ENCODE data around the gene NMT1. TPM values are rescaled to one million over a fixed set of nuclear protein-coding genes. Genes with fewer than 3 reads are reported as not detected.

The NMT1 gene
- total and polyA plus RNA-seq, 10 donors: 37.5 to 108 (median 63.9) TPM

DNA sequence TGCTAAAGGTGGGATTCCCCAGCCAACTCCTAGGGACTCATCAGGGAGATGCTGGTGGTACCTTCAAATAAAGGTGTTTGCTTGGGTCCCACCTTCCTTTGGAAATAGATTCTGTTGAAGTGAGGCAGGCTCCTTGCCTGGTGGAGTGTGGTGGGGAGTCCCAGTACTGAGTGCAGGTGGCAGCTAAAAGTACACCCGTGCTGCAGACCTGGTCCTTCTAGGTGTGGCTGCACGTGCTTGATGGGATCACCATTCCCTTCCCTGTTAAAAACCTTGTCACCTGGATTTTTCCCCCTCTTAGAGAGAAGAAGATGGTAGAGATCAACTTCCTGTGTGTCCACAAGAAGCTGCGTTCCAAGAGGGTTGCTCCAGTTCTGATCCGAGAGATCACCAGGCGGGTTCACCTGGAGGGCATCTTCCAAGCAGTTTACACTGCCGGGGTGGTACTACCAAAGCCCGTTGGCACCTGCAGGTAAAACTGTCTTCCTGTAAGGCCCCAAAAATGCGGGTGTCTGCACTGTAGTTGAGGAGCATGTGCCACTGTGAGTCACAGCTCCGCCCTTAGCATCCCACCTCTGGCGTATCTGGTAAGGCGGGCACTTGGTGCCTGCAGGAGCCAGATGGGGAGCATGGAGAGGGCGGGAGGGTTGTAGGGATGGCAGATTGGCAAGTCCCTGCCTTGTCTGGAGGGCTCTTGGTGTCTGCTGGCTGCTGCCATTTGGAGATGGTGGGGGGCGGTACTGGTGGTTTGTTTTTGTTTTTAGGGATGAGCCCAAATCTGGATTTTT lies 37.2 kb downstream of the NMT1 start:
- H3K9me3 ChIP-seq: no peaks in the 10 kb centered on the region
- 90 to 95% (median 94%) methylated on average over 13 of the region's 13 CpGs for WGBS, 5 donors
- H3K27ac ChIP-seq: no peak overlapping the region
- H3K4me1 ChIP-seq: peaks cover 0 to 22% (median 5%) of the 10 kb centered on the region in 6 donors
- intact Hi-C loops (cut with DNase I; ENCODE audit: low total_unique reads): no loop called here
- no peaks in the 10 kb centered on the region for H3K27me3 ChIP-seq (replicated peaks in 1 of 7)
- H3K4me3 ChIP-seq: no peak overlapping the region
- TF ChIP-seq, protein P1, sequence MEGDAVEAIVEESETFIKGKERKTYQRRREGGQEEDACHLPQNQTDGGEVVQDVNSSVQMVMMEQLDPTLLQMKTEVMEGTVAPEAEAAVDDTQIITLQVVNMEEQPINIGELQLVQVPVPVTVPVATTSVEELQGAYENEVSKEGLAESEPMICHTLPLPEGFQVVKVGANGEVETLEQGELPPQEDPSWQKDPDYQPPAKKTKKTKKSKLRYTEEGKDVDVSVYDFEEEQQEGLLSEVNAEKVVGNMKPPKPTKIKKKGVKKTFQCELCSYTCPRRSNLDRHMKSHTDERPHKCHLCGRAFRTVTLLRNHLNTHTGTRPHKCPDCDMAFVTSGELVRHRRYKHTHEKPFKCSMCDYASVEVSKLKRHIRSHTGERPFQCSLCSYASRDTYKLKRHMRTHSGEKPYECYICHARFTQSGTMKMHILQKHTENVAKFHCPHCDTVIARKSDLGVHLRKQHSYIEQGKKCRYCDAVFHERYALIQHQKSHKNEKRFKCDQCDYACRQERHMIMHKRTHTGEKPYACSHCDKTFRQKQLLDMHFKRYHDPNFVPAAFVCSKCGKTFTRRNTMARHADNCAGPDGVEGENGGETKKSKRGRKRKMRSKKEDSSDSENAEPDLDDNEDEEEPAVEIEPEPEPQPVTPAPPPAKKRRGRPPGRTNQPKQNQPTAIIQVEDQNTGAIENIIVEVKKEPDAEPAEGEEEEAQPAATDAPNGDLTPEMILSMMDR (IDR thresholded peaks at IDR 0.05 in 8 of 11, conservative IDR thresholded peaks at IDR 0.05 in 3 of 11): no peak
- no peak for TF ChIP-seq POLR2A (IDR thresholded peaks at IDR 0.05)
- peak in 1 of 3 donors; percentile 12 for TF ChIP-seq POLR2AphosphoS5 (IDR thresholded peaks at IDR 0.05)
- peaks cover 5 to 100% (median 96%) of the 10 kb centered on the region in 6 donors for H3K36me3 ChIP-seq
- DNase-seq: no peak

DNA sequence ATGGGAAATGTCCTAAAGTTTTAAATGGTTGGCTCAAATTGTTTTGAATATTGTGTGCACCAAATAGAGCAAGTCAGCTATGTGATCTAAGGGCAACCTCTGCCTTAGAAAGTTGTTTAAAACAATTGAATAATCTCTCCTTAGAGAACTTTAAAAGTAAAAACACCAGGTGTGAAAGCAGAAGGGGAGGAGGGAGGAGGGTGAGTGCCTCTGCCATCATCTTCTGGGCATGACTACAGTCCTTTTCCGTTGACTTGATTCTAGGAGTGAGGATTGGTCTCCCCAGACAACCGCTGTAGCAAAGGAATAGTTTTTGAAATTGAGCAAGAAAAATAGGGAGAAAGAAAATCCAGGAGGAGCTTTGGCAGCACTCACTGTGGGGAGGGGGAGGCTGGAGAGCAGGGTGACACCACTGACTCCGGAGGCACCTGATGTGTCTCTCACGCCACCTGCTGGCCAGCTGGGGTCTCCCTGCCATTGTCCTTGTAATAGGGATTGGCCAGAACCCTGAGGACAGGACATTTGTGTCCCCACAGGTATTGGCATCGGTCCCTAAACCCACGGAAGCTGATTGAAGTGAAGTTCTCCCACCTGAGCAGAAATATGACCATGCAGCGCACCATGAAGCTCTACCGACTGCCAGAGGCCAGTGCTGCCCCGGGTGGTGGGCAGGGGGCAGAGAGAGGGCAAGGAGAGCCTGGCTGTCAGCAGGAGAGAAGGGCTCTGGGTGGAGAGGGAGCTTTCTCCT lies 37.9 kb downstream of the NMT1 start:
- Histone ChIP-seq H3K27ac (no peak overlapping the region), H3K4me3 (no peak overlapping the region), H3K36me3 (peaks cover 12 to 100% (median 96%) of the 10 kb centered on the region in 6 donors), H3K27me3 (replicated peaks in 1 of 7) (no peaks in the 10 kb centered on the region), H3K4me1 (peaks cover 0 to 15% (median 3%) of the 10 kb centered on the region in 6 donors), H3K9me3 (no peaks in the 10 kb centered on the region)
- TF ChIP-seq POLR2AphosphoS5 (IDR thresholded peaks at IDR 0.05): peak; percentile 15 to 56 (median 34)
- TF ChIP-seq POLR2A (IDR thresholded peaks at IDR 0.05): no peak
- TF ChIP-seq, protein P1 (IDR thresholded peaks at IDR 0.05 in 8 of 11, conservative IDR thresholded peaks at IDR 0.05 in 3 of 11): peak; percentile 52 to 92 (median 81)
- intact Hi-C loops (cut with DNase I; ENCODE audit: low total_unique reads): no loop called here
- DNase-seq: peak; percentile 93
- WGBS, 5 donors: 59 to 65% (median 64%) methylated on average over 9 of the region's 9 CpGs

DNA sequence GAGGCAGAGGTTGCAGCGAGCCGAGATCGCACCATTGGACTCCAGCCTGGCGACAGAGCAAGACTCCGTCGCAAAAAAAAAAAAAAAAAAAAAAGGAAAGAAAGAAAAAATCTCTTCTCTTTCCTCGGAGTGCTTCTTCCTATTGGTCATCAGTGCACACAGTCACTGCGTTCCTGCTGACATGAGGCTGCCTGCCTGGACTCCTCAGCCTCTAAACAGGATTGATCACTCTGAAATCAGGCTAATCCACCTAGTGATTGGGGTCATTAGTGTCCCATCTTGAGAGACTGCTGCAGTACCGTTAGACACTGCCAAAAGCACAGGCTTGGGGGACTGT lies 40.4 kb downstream of the NMT1 start:
- no peaks in the 10 kb centered on the region for H3K9me3 ChIP-seq
- TF ChIP-seq, protein P1 (IDR thresholded peaks at IDR 0.05 in 8 of 11, conservative IDR thresholded peaks at IDR 0.05 in 3 of 11): no peak
- TF ChIP-seq POLR2A (IDR thresholded peaks at IDR 0.05) (no peak), POLR2AphosphoS5 (IDR thresholded peaks at IDR 0.05) (no peak)
- WGBS, 5 donors: 89 to 92% (median 92%) methylated on average over 9 of the region's 9 CpGs
- H3K27ac ChIP-seq: no peak overlapping the region
- H3K36me3 ChIP-seq: peaks cover 19 to 100% (median 96%) of the 10 kb centered on the region in 6 donors
- peaks cover 0 to 14% (median 2%) of the 10 kb centered on the region in 6 donors for H3K4me1 ChIP-seq
- intact Hi-C loops (cut with DNase I; ENCODE audit: low total_unique reads): no loop called here
- DNase-seq: no peak
- H3K4me3 ChIP-seq: no peak overlapping the region
- H3K27me3 ChIP-seq (replicated peaks in 1 of 7): no peaks in the 10 kb centered on the region

Measured in spleen (tissue), 11 donors.